Naive thymus-derived CD4-positive, alpha-beta T cell (primary cell): ENCODE results near the gene PMEL. TPM values are rescaled to one million over a fixed set of nuclear protein-coding genes. Genes with fewer than 3 reads are reported as not detected.

Experiments
- ATAC-seq: fragments of 150-1000 bp; cut with Tn5 transposase; 2 replicates; pipeline ENCODE4 v1.10.0; 2021; ENCODE audit warnings: mild to moderate bottlenecking, moderate library complexity
- CTCF ChIA-PET: fragments of 350-600 bp; sonication (Branson Sonifier 250); formaldehyde crosslinking; loops from one replicate; lab custom pipeline; 2021; ENCODE audit warnings: antibody characterized with exemption; lab: Charles Lee
- POLR2A ChIA-PET: fragments of 350-600 bp; sonication (Branson Sonifier 250); formaldehyde crosslinking; loops from one replicate; lab custom pipeline; 2021; ENCODE audit warnings: antibody characterized with exemption, inconsistent platforms; lab: Charles Lee
- DNase-seq, 9 donors: peaks; one replicate each; pipeline versions ENCODE4 v3.0.0 to v3.0.0-alpha.2; 2020 to 2022; ENCODE audit warnings: mixed read lengths in 1 of 9
- H3K27ac ChIP-seq: one replicate; pipeline ENCODE4 v1.7.0; 2013; ENCODE audit warnings: mild to moderate bottlenecking, low read depth, low read length, moderate library complexity
- H3K27me3 ChIP-seq, 2 donors: one replicate each; pipeline ENCODE4 v1.7.0; 2013; ENCODE audit warnings: low read length in 2 of 2, mild to moderate bottlenecking in 2 of 2, moderate library complexity in 2 of 2; ENCODE audit not compliant: control insufficient read depth in 2 of 2, insufficient read depth in 2 of 2
- H3K36me3 ChIP-seq, 3 experiments: 1 replicate in 2 of 3; 2 replicates in 1 of 3; pipeline ENCODE4 v1.7.0; 2013; ENCODE audit warnings: low read length in 3 of 3, mild to moderate bottlenecking in 3 of 3, moderate library complexity in 1 of 3; ENCODE audit not compliant: insufficient read depth in 3 of 3, control insufficient read depth in 2 of 3
- H3K4me1 ChIP-seq, 2 donors: one replicate each; pipeline ENCODE4 v1.7.0; 2013; ENCODE audit warnings: low read length in 2 of 2, mild to moderate bottlenecking in 2 of 2, moderate library complexity in 1 of 2; ENCODE audit not compliant: control insufficient read depth in 2 of 2, insufficient read depth in 2 of 2
- H3K4me3 ChIP-seq: 2 replicates; pipeline ENCODE4 v1.7.0; 2013; ENCODE audit warnings: mild to moderate bottlenecking, low read length
- H3K9me3 ChIP-seq, 3 experiments: 1 replicate in 2 of 3; 2 replicates in 1 of 3; pipeline ENCODE4 v1.7.0; 2013; ENCODE audit warnings: low read length in 3 of 3; ENCODE audit not compliant: control insufficient read depth in 2 of 3
- H3K27ac Mint-ChIP-seq, 9 donors: one replicate each; pipeline ENCODE4 v1.8.0; 2020 to 2022; ENCODE audit warnings: mixed read lengths in 9 of 9, mild to moderate bottlenecking in 8 of 9, moderate library complexity in 5 of 9, inconsistent platforms in 2 of 9
- H3K27me3 Mint-ChIP-seq, 5 donors: one replicate each; pipeline ENCODE4 v1.8.0; 2021 to 2022; ENCODE audit warnings: mixed read lengths in 5 of 5, mild to moderate bottlenecking in 1 of 5
- H3K36me3 Mint-ChIP-seq, 5 donors: one replicate each; pipeline ENCODE4 v1.8.0; 2020 to 2022; ENCODE audit warnings: mixed read lengths in 5 of 5, mild to moderate bottlenecking in 3 of 5, inconsistent platforms in 1 of 5
- H3K4me1 Mint-ChIP-seq, 7 donors: one replicate each; pipeline ENCODE4 v1.8.0; 2020 to 2022; ENCODE audit warnings: mixed read lengths in 7 of 7, mild to moderate bottlenecking in 3 of 7, inconsistent platforms in 1 of 7
- H3K4me3 Mint-ChIP-seq, 10 donors: one replicate each; pipeline ENCODE4 v1.8.0; 2020 to 2022; ENCODE audit warnings: mild to moderate bottlenecking in 10 of 10, mixed read lengths in 10 of 10, moderate library complexity in 6 of 10, inconsistent platforms in 2 of 10
- H3K9me3 Mint-ChIP-seq, 11 donors: one replicate each; pipeline ENCODE4 v1.8.0; 2020 to 2022; ENCODE audit warnings: mixed read lengths in 11 of 11, mild to moderate bottlenecking in 4 of 11, inconsistent platforms in 1 of 11, moderate library complexity in 1 of 11
- intact Hi-C, 2 donors: fragments of 100-400 bp; cut with micrococcal nuclease; formaldehyde crosslinking; loops; one replicate each; pipeline ENCODE4 v1.15.1; 2023
- polyA plus RNA-seq, 2 donors: library from polyadenylated mRNA; unstranded; fragments of 300-500 nt; fragmentation: Illumina TruSeq; gene quantifications; one replicate each; pipeline ENCODE4 v1.2.3, GENCODE V29; 2021
- total RNA-seq, 6 experiments: library from RNA in 5 of 6; stranded (reverse) in 5 of 6; gene quantifications; 1 replicate in 5 of 6; 2 replicates in 1 of 6; pipeline ENCODE4 v1.2.3 and lab custom pipeline; 2021 to 2026

PMEL gene
- total RNA-seq (not detected), polyA plus RNA-seq (under 1 TPM; 0.09 to 0.57 TPM), total RNA-seq (lab: John Stamatoyannopoulos, UW) (not detected)

DNA sequence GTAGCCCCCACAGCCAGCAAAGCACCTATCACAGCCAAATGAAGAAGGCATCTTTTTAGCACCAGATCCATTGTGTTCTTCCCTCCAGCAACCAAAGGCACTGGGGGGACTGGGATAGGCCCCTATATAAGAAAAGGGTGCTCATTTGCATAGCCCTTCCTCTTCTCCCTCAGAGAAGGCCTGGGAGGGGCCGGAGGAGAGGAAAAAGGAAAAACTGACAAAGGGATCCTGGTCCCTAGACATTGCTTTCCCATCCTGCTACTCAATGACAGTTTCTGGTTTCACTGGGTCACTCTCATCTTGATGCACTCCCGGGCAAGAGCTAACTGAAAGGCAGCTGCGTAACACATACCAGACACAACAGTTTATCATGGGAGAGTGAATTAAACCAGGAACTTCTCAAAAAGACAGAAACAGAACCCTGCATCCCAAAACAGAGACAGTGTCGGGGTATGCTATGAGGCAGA is at the start of gene PMEL:
TSS of gene PMEL (minus strand) at position 102 of the 467 bp plus-strand sequence. CDS start at position 71, 31 bp downstream.
- Histone ChIP-seq H3K4me3 (peak within 1 kb of the TSS; percentile 73), H3K4me1 (peaks cover 12 to 18% of the 10 kb centered on the region in 2 donors), H3K36me3 (no peaks in the 10 kb centered on the region), H3K27me3 (no peaks in the 10 kb centered on the region), H3K9me3 (no peaks in the 10 kb centered on the region), H3K27ac (peak within 1 kb of the TSS; percentile 69)
- Mint-ChIP-seq H3K9me3 (no peaks in the 10 kb centered on the region), H3K27me3 (no peaks in the 10 kb centered on the region), H3K36me3 (peaks cover 0 to 8% (median 0%) of the 10 kb centered on the region in 5 donors), H3K27ac (peak within 1 kb of the TSS; percentile 61 to 94 (median 86)), H3K4me1 (peaks cover 19 to 47% (median 32%) of the 10 kb centered on the region in 7 donors), H3K4me3 (peak within 1 kb of the TSS; percentile 88 to 97 (median 92))
- no peak for DNase-seq
- POLR2A ChIA-PET = interaction anchor here (0.8 kb wide), 1 partner anchor 26 kb away, joined by 3 read pairs; no protein-coding TSS in a partner anchor
- CTCF ChIA-PET = no interaction called here
- no peak for ATAC-seq
- intact Hi-C loops = loop anchor here (1.0 to 2.0 kb wide), 4 partner anchors 8 to 137 kb away; partner anchors contain the start of gene RAB5B (in 1 of the 2)

GRCh38 chr12:56014205-56014604 is 48.4 kb upstream of the PMEL start:
- ChIA-PET POLR2A (interaction anchor here (1.5 kb wide), 1 partner anchor 27 kb away, joined by 4 read pairs; no protein-coding TSS in a partner anchor), CTCF (interaction anchor here (0.6 to 1.2 kb wide), 4 partner anchors 14 to 29 kb away, joined by 3 to 6 read pairs (median 4); no protein-coding TSS in a partner anchor)
- no peak overlapping the region for H3K4me3 Mint-ChIP-seq
- Histone ChIP-seq H3K4me3 (no peak overlapping the region), H3K27me3 (no peaks in the 10 kb centered on the region), H3K27ac (no peak overlapping the region), H3K9me3 (no peaks in the 10 kb centered on the region), H3K4me1 (no peaks in the 10 kb centered on the region), H3K36me3 (no peaks in the 10 kb centered on the region)
- intact Hi-C loops = no loop called here
- ATAC-seq (no peak), DNase-seq (no peak)
- H3K27me3 Mint-ChIP-seq = no peaks in the 10 kb centered on the region
- H3K9me3 Mint-ChIP-seq = no peaks in the 10 kb centered on the region
- peaks cover 0 to 22% (median 0%) of the 10 kb centered on the region in 7 donors for H3K4me1 Mint-ChIP-seq
- H3K36me3 Mint-ChIP-seq = peaks cover 0 to 11% (median 4%) of the 10 kb centered on the region in 5 donors
- peak overlapping the region in 2 of 9 donors; percentile 52 to 65 for H3K27ac Mint-ChIP-seq

GRCh38 chr12:56013482-56013881 is 47.6 kb upstream of the PMEL start:
- ChIA-PET CTCF (interaction anchor here (1.1 to 1.2 kb wide), 2 partner anchors 16 to 29 kb away, joined by 3 to 6 read pairs; no protein-coding TSS in a partner anchor), POLR2A (interaction anchor here (1.5 kb wide), 1 partner anchor 27 kb away, joined by 4 read pairs; no protein-coding TSS in a partner anchor)
- Histone ChIP-seq H3K4me1 (no peaks in the 10 kb centered on the region), H3K27me3 (no peaks in the 10 kb centered on the region), H3K4me3 (no peak overlapping the region), H3K9me3 (no peaks in the 10 kb centered on the region), H3K36me3 (no peaks in the 10 kb centered on the region), H3K27ac (no peak overlapping the region)
- H3K27ac Mint-ChIP-seq = peak overlapping the region in 1 of 9 donors; percentile 78
- no peaks in the 10 kb centered on the region for H3K9me3 Mint-ChIP-seq
- peaks cover 0 to 9% (median 3%) of the 10 kb centered on the region in 5 donors for H3K36me3 Mint-ChIP-seq
- DNase-seq (no peak), ATAC-seq (no peak)
- H3K27me3 Mint-ChIP-seq = no peaks in the 10 kb centered on the region
- intact Hi-C loops = no loop called here
- H3K4me1 Mint-ChIP-seq = peaks cover 0 to 21% (median 5%) of the 10 kb centered on the region in 7 donors
- H3K4me3 Mint-ChIP-seq = no peak overlapping the region

DNA sequence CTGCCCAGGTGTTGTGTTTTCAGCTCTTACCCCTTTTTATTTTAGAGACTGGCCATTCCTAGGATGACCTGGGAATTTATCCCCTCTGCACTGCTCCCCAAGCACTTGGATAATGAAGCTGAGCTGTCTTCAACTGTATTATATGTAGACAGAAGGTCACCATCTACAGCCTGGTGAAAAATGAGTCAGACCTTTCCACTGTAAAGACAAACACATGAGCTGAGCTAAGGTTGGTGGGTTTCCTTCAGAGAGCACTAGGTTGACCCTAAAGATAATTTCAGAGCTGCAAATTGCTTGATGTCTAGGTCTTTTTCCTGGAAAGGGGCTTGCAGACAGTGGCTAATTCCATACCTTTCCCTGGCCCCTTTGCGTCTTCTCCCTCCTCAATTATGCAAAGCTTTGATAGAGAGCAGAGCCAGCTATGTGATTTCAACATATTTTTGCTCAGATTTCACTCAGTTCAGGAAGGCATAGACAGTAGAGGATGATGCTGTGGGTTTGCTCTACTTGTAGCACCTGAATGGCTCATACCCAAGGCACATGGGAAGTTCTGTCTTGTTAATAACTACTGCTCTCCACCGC is 45.8 kb upstream of the PMEL start:
- Histone ChIP-seq H3K27ac (no peak overlapping the region), H3K36me3 (no peaks in the 10 kb centered on the region), H3K4me3 (no peak overlapping the region), H3K9me3 (no peaks in the 10 kb centered on the region), H3K27me3 (no peaks in the 10 kb centered on the region), H3K4me1 (peaks cover 6 to 10% of the 10 kb centered on the region in 2 donors)
- Mint-ChIP-seq H3K4me3 (no peak overlapping the region), H3K4me1 (peaks cover 6 to 26% (median 18%) of the 10 kb centered on the region in 7 donors), H3K27ac (no peak overlapping the region), H3K36me3 (peaks cover 0 to 4% (median 0%) of the 10 kb centered on the region in 5 donors), H3K27me3 (no peaks in the 10 kb centered on the region), H3K9me3 (no peaks in the 10 kb centered on the region)
- CTCF ChIA-PET = interaction anchor here (0.5 kb wide), 1 partner anchor 10 kb away, joined by 4 read pairs; no protein-coding TSS in a partner anchor
- DNase-seq = no peak
- POLR2A ChIA-PET = interaction anchor here (0.8 to 1.2 kb wide), 2 partner anchors 55 to 264 kb away, joined by 3 read pairs; no protein-coding TSS in a partner anchor
- intact Hi-C loops = no loop called here
- no peak for ATAC-seq

DNA sequence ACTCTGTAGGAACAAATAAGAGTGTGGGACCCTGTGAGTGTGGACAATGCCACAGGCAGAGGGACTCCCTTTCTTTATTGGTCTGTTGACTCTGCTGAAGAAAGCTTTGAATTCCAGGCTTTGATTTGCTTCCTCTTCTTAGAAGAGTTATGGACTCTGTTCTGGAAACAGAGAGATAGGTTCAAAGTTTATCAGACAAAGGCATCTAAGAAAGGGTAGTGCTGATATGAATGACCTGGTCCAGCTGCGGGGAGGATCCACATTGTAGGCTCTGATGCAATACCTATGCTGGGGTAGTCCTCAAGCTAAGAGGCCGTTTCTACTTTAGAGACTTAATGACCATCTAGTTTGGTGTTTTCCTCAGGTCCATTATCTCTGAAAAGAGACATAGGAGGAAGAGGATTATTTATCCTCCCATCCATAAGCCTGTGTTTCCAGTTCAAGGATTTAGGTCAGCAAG is 44.3 kb upstream of the PMEL start:
- Histone ChIP-seq H3K4me3 (no peak overlapping the region), H3K27ac (no peak overlapping the region), H3K27me3 (no peaks in the 10 kb centered on the region), H3K36me3 (no peaks in the 10 kb centered on the region), H3K9me3 (no peaks in the 10 kb centered on the region), H3K4me1 (peaks cover 10% of the 10 kb centered on the region in 2 donors)
- Mint-ChIP-seq H3K9me3 (no peaks in the 10 kb centered on the region), H3K4me1 (peaks cover 14 to 30% (median 27%) of the 10 kb centered on the region in 7 donors), H3K27me3 (no peaks in the 10 kb centered on the region), H3K36me3 (peaks cover 0 to 5% (median 0%) of the 10 kb centered on the region in 5 donors), H3K4me3 (peak overlapping the region in 5 of 10 donors; percentile 0 to 59 (median 15)), H3K27ac (peak overlapping the region in 1 of 9 donors; percentile 19)
- intact Hi-C loops = no loop called here
- ChIA-PET CTCF (interaction anchor here (1.1 to 1.3 kb wide), 2 partner anchors 8 to 19 kb away, joined by 4 read pairs; no protein-coding TSS in a partner anchor), POLR2A (interaction anchor here (0.6 to 1.4 kb wide), 4 partner anchors 12 to 34 kb away, joined by 3 to 4 read pairs (median 4); no protein-coding TSS in a partner anchor)
- no peak for ATAC-seq
- DNase-seq = no peak
